Heart left ventricle (tissue), 13 donors: ENCODE measurements around the gene FAM222A.

Experiments used
- POLR2A ChIP-seq, 2 donors: fragments of 450-650 bp; IDR thresholded peaks; one replicate each; pipeline ENCODE4 v1.6.1; 2017; ENCODE audit warnings: antibody characterized with exemption in 2 of 2, mild to moderate bottlenecking in 2 of 2, moderate library complexity in 2 of 2
- TF ChIP-seq, protein P1 (sequence below), 12 donors: fragments of 200-600 bp; sonication (generic) in 4 of 12; IDR thresholded peaks; one replicate each; pipeline versions ENCODE4 v1.5.0 to v1.8.0; 2018 to 2022; ENCODE audit warnings: antibody characterized with exemption in 12 of 12, mild to moderate bottlenecking in 5 of 12
- donor health status: ischemic (EF 13 %, LVEDD 7.1; RV severe dilation, severe dysfunction).
- donor health status: DM: no; HTN: yes; CAD: no.
- donor health status: DM: no; HTN: no; CAD: no.
- donor health status: ischemic (EF 25% LVEDD 6.9; RV normal size, moderate dysfunction).
- donor health status: ischemic (EF 25% LVEDD 5.7; RV mildly dilated, moderate dysfunction).
- donor health status: ischemic (EF 35%, LVEDD 5.7; RV mildly dilated, moderate dysfunction).
- donor health status: nonischemic (EF 11% LVEDD 7.7; RV severe dilation, severe dysfunction).
- donor health status: DM: yes; HTN: yes; CAD: no.
- donor health status: PGD.
- donor health status: ischemic (EF 29% LVEDD 5.4; RV normal size, mild dysfunction).
- donor health status: nonischemic (EF 23%, LVEDD 6.1; RV moderate dilation, normal function).

- TF ChIP-seq, protein P1, sequence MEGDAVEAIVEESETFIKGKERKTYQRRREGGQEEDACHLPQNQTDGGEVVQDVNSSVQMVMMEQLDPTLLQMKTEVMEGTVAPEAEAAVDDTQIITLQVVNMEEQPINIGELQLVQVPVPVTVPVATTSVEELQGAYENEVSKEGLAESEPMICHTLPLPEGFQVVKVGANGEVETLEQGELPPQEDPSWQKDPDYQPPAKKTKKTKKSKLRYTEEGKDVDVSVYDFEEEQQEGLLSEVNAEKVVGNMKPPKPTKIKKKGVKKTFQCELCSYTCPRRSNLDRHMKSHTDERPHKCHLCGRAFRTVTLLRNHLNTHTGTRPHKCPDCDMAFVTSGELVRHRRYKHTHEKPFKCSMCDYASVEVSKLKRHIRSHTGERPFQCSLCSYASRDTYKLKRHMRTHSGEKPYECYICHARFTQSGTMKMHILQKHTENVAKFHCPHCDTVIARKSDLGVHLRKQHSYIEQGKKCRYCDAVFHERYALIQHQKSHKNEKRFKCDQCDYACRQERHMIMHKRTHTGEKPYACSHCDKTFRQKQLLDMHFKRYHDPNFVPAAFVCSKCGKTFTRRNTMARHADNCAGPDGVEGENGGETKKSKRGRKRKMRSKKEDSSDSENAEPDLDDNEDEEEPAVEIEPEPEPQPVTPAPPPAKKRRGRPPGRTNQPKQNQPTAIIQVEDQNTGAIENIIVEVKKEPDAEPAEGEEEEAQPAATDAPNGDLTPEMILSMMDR (IDR thresholded peaks at IDR 0.05) = no peak
- no peak for TF ChIP-seq POLR2A (IDR thresholded peaks at IDR 0.05)
Observed at GRCh38 chr12:109687250-109687649, 26.4 kb upstream of the FAM222A start.
